Keratinocyte (primary cell): ENCODE data around the gene SYT6. TPM values are rescaled to one million over a fixed set of nuclear protein-coding genes. Genes with fewer than 3 reads are reported as not detected.

Experiments
- DNase-seq: peaks from one replicate; pipeline ENCODE4 v3.0.0-alpha.2; 2011; ENCODE audit warnings: low read depth, missing footprints, low spot score
- FAIRE-seq: peaks from 2 replicates; lab custom pipeline; 2011; peaks lifted over from hg19 to GRCh38; lab: Jason Lieb, UNC
- H2AFZ ChIP-seq: 2 replicates; pipeline ENCODE4 v1.6.0; 2012; ENCODE audit warnings: low read length, control low read depth, inconsistent platforms; ENCODE audit not compliant: control insufficient read depth
- H3K27ac ChIP-seq: 2 replicates; pipeline ENCODE4 v1.5.1; 2011; ENCODE audit warnings: low read length; ENCODE audit not compliant: control insufficient read depth, insufficient read depth
- H3K27me3 ChIP-seq: 3 replicates; pipeline ENCODE4 v1.6.0; 2011; ENCODE audit warnings: low read length; ENCODE audit not compliant: control insufficient read depth, insufficient read depth; ENCODE audit errors: extremely low read depth
- H3K36me3 ChIP-seq, 2 experiments: 2 replicates in 1 of 2; 3 replicates in 1 of 2; pipeline ENCODE4 v1.5.1; 2011; ENCODE audit warnings: low read length in 2 of 2, mild to moderate bottlenecking in 1 of 2; ENCODE audit not compliant: control insufficient read depth in 2 of 2, insufficient read depth in 2 of 2; ENCODE audit errors: extremely low read depth in 1 of 2
- H3K4me1 ChIP-seq: 3 replicates; pipeline ENCODE4 v1.5.1; 2011; ENCODE audit warnings: low read length; ENCODE audit not compliant: control insufficient read depth, insufficient read depth; ENCODE audit errors: extremely low read depth
- H3K4me2 ChIP-seq: 3 replicates; pipeline ENCODE4 v1.6.0; 2011; ENCODE audit warnings: low read depth, low read length; ENCODE audit not compliant: control insufficient read depth, insufficient read depth; ENCODE audit errors: extremely low read depth
- H3K4me3 ChIP-seq, 3 experiments: fragments of 200-600 bp in 1 of 3; sonication (generic) in 1 of 3; 2 replicates in 2 of 3; 3 replicates in 1 of 3; pipeline ENCODE4 v1.5.1; 2011 to 2016; ENCODE audit warnings: low read length in 3 of 3, mild to moderate bottlenecking in 3 of 3, control low read depth in 2 of 3, inconsistent platforms in 1 of 3, low read depth in 1 of 3, mixed read lengths in 1 of 3, mixed run types in 1 of 3, moderate library complexity in 1 of 3; ENCODE audit not compliant: control insufficient read depth in 2 of 3, insufficient read depth in 2 of 3; ENCODE audit errors: extremely low read depth in 1 of 3
- H3K79me2 ChIP-seq: 2 replicates; pipeline ENCODE4 v1.6.0; 2012; ENCODE audit warnings: low read length; ENCODE audit not compliant: control insufficient read depth, insufficient read depth
- H3K9ac ChIP-seq: 3 replicates; pipeline ENCODE4 v1.6.0; 2011; ENCODE audit warnings: low read length; ENCODE audit not compliant: control insufficient read depth, insufficient read depth; ENCODE audit errors: extremely low read depth
- H3K9me1 ChIP-seq: 3 replicates; pipeline ENCODE4 v1.6.0; 2011; ENCODE audit warnings: low read length; ENCODE audit not compliant: control insufficient read depth, insufficient read depth; ENCODE audit errors: extremely low read depth
- H3K9me3 ChIP-seq: 2 replicates; pipeline ENCODE4 v1.5.1; 2012; ENCODE audit warnings: low read depth, low read length; ENCODE audit not compliant: control insufficient read depth
- H4K20me1 ChIP-seq: 3 replicates; pipeline ENCODE4 v1.6.0; 2011; ENCODE audit warnings: low read length; ENCODE audit not compliant: control insufficient read depth, insufficient read depth; ENCODE audit errors: extremely low read depth
- CTCF ChIP-seq, 3 experiments: IDR thresholded peaks in 1 of 3; conservative IDR thresholded peaks in 1 of 3; optimal IDR thresholded peaks in 1 of 3; 2 replicates in 2 of 3; 3 replicates in 1 of 3; pipeline versions ENCODE3 to v1.5.1; 2011; ENCODE audit warnings: low read length in 3 of 3, mild to moderate bottlenecking in 3 of 3, moderate library complexity in 2 of 3, control low read depth in 1 of 3, inconsistent platforms in 1 of 3; ENCODE audit not compliant: insufficient read depth in 2 of 3; ENCODE audit errors: extremely low read depth in 1 of 3
- EZH2 ChIP-seq: IDR thresholded peaks from one replicate; pipeline ENCODE4 v1.6.1; 2012; ENCODE audit warnings: inconsistent platforms, mild to moderate bottlenecking, low read length, moderate library complexity
- dilution Hi-C: fragments of 300-500 bp; cut with MboI; formaldehyde crosslinking; loops from one replicate; pipeline ENCODE4 v1.7.0; 2020; ENCODE audit warnings: low sequenced_read_pairs; ENCODE audit not compliant: extremely low pct_ligation_motif_present
- polyA plus RNA-seq, 5 experiments: library from polyadenylated mRNA; depleted of rRNA in 3 of 5; stranded (reverse) in 3 of 5; stranded (forward) in 1 of 5; unstranded in 1 of 5; fragments of >200 nt; gene quantifications; 1 replicate in 1 of 5; 2 replicates in 3 of 5; 3 replicates in 1 of 5; pipeline versions ENCODE4 v1.2.1 to v1.2.3, GENCODE V29; 2011 to 2012; ENCODE audit warnings: missing spikeins in 2 of 5, low read depth in 1 of 5, low replicate concordance in 1 of 5

The SYT6 gene
- polyA plus RNA-seq, 1 donor (not counting 4 experiments of a cell fraction or from before 2014, with no cell fraction given): not detected

- no peaks in the 10 kb centered on the region for H3K9me3 ChIP-seq
- no peaks in the 10 kb centered on the region for H4K20me1 ChIP-seq
- H3K9me1 ChIP-seq: no peaks in the 10 kb centered on the region
- peaks cover 3% of the 10 kb centered on the region for H3K27me3 ChIP-seq
- no peaks in the 10 kb centered on the region for H3K36me3 ChIP-seq
- H3K4me3 ChIP-seq: no peak overlapping the region
- dilution Hi-C loops: no loop called here
- H3K27ac ChIP-seq: no peak overlapping the region
- FAIRE-seq: no peak
- no peak overlapping the region for H3K9ac ChIP-seq
- no peak overlapping the region for H3K4me2 ChIP-seq
- TF ChIP-seq CTCF (optimal IDR thresholded peaks at IDR 0.05 in 1 of 3, IDR thresholded peaks at IDR 0.05 in 1 of 3, conservative IDR thresholded peaks at IDR 0.05 in 1 of 3; ENCODE audit: extremely low read depth in 1 of 3, insufficient read depth in 2 of 3, low read length in 3 of 3) (no peak), EZH2 (no peak)
- H2AFZ ChIP-seq: no peak overlapping the region
- no peak for DNase-seq
- peaks cover 2% of the 10 kb centered on the region for H3K4me1 ChIP-seq
- H3K79me2 ChIP-seq: no peaks in the 10 kb centered on the region
These were observed 90.1 kb downstream of the SYT6 start for GRCh38 chr1:114063544-114063943.

GRCh38 chr1:114062477-114063099 is 91.1 kb downstream of the SYT6 start:
- TF ChIP-seq CTCF (optimal IDR thresholded peaks at IDR 0.05 in 1 of 3, IDR thresholded peaks at IDR 0.05 in 1 of 3, conservative IDR thresholded peaks at IDR 0.05 in 1 of 3; ENCODE audit: extremely low read depth in 1 of 3, insufficient read depth in 2 of 3, low read length in 3 of 3) (no peak), EZH2 (no peak)
- no peak for FAIRE-seq
- H3K79me2 ChIP-seq: no peaks in the 10 kb centered on the region
- H3K36me3 ChIP-seq: no peaks in the 10 kb centered on the region
- H3K27me3 ChIP-seq: peaks cover 3% of the 10 kb centered on the region
- no peak overlapping the region for H3K4me2 ChIP-seq
- no peak overlapping the region for H3K9ac ChIP-seq
- H4K20me1 ChIP-seq: no peaks in the 10 kb centered on the region
- no peak overlapping the region for H3K4me3 ChIP-seq
- peaks cover 2% of the 10 kb centered on the region for H3K4me1 ChIP-seq
- no peaks in the 10 kb centered on the region for H3K9me1 ChIP-seq
- dilution Hi-C loops: no loop called here
- H3K27ac ChIP-seq: no peak overlapping the region
- no peak overlapping the region for H2AFZ ChIP-seq
- no peaks in the 10 kb centered on the region for H3K9me3 ChIP-seq
- DNase-seq: no peak
